Activated CD8-positive, alpha-beta T cell treated with anti-CD3 and anti-CD28 coated beads for 36 hours (primary cell): ENCODE data around the gene RPUSD4. TPM values are rescaled to one million over a fixed set of nuclear protein-coding genes. Genes with fewer than 3 reads are reported as not detected.
A peak's percentile ranks its signal among the peaks of the same experiment; 100 is the strongest.

Experiments used
- ATAC-seq: fragments of 200-7000 bp; cut with Tn5 transposase; one replicate; pipeline ENCODE4 v1.10.0; 2021; ENCODE audit warnings: mild to moderate bottlenecking, moderate library complexity
- CTCF ChIA-PET: fragments of 350-600 bp; sonication (Branson Sonifier 250); formaldehyde crosslinking; loops from one replicate; lab custom pipeline; 2021; ENCODE audit warnings: antibody characterized with exemption; lab: Charles Lee
- POLR2A ChIA-PET: fragments of 350-600 bp; sonication (Branson Sonifier 250); formaldehyde crosslinking; loops from one replicate; lab custom pipeline; 2021; ENCODE audit warnings: antibody characterized with exemption; lab: Charles Lee
- DNase-seq: peaks from one replicate; pipeline ENCODE4 v3.0.0-alpha.2; 2020
- H3K27ac Mint-ChIP-seq: one replicate; pipeline ENCODE4 v1.8.0; 2021; ENCODE audit warnings: mild to moderate bottlenecking, mixed read lengths
- H3K27me3 Mint-ChIP-seq: one replicate; pipeline ENCODE4 v1.8.0; 2021; ENCODE audit warnings: mixed read lengths
- H3K36me3 Mint-ChIP-seq: one replicate; pipeline ENCODE4 v1.8.0; 2021; ENCODE audit warnings: low read depth, mixed read lengths
- H3K4me1 Mint-ChIP-seq: one replicate; pipeline ENCODE4 v1.8.0; 2021; ENCODE audit warnings: low read depth, mixed read lengths
- H3K4me3 Mint-ChIP-seq: one replicate; pipeline ENCODE4 v1.8.0; 2021; ENCODE audit warnings: mild to moderate bottlenecking, moderate library complexity, mixed read lengths
- H3K9me3 Mint-ChIP-seq: one replicate; pipeline ENCODE4 v1.8.0; 2021; ENCODE audit warnings: mixed read lengths
- intact Hi-C: fragments of 100-400 bp; cut with micrococcal nuclease; formaldehyde crosslinking; loops from one replicate; pipeline ENCODE4 v1.10.0; 2022
- total RNA-seq, 2 experiments: library from RNA; stranded (reverse); gene quantifications; one replicate each; pipeline ENCODE4 v1.2.3, GENCODE V29; 2021
- TF ChIP-seq, protein P1 (sequence below): fragments of 200-600 bp; IDR thresholded peaks from one replicate; pipeline ENCODE4 v1.8.0; 2022; ENCODE audit warnings: antibody characterized with exemption, mild to moderate bottlenecking

Gene RPUSD4
- total RNA-seq, 2 experiments from 2014 or later: 38.3 to 43.4 TPM

GRCh38 chr11:126195119-126195518 is 16.3 kb downstream of the RPUSD4 start:
- H3K4me1 Mint-ChIP-seq: no peaks in the 10 kb centered on the region
- H3K36me3 Mint-ChIP-seq: peaks cover 48% of the 10 kb centered on the region
- H3K27me3 Mint-ChIP-seq: no peaks in the 10 kb centered on the region
- ChIA-PET POLR2A (no interaction called here), CTCF (interaction anchor here (0.7 to 1.1 kb wide), 4 partner anchors 253 to 278 kb away, joined by 3 to 4 read pairs (median 4); no protein-coding TSS in a partner anchor)
- H3K9me3 Mint-ChIP-seq: peaks cover 6% of the 10 kb centered on the region
- DNase-seq: no peak
- intact Hi-C loops: no loop called here
- H3K27ac Mint-ChIP-seq: no peak overlapping the region
- no peak overlapping the region for H3K4me3 Mint-ChIP-seq
- no peak for ATAC-seq
- TF ChIP-seq, protein P1, sequence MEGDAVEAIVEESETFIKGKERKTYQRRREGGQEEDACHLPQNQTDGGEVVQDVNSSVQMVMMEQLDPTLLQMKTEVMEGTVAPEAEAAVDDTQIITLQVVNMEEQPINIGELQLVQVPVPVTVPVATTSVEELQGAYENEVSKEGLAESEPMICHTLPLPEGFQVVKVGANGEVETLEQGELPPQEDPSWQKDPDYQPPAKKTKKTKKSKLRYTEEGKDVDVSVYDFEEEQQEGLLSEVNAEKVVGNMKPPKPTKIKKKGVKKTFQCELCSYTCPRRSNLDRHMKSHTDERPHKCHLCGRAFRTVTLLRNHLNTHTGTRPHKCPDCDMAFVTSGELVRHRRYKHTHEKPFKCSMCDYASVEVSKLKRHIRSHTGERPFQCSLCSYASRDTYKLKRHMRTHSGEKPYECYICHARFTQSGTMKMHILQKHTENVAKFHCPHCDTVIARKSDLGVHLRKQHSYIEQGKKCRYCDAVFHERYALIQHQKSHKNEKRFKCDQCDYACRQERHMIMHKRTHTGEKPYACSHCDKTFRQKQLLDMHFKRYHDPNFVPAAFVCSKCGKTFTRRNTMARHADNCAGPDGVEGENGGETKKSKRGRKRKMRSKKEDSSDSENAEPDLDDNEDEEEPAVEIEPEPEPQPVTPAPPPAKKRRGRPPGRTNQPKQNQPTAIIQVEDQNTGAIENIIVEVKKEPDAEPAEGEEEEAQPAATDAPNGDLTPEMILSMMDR: no peak

DNA sequence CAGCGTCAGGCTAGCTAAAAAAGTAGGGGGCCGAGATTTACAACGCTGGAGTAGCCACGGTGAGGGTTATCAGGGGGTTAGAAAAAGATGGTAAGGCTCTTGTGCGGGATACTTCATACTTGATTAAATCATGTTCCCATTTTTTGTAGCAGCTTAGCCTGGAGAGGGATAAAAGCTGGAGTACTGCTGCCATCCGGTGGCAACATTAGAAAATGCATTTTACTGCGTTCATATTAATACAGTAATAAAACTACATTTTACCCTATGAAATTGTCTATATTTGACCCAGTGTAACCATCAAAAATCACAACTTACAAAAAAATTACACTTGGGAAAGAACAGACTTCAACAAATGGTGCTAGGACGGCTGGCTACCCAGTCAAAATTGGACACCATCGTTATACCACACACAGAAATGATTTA is 17.3 kb downstream of the RPUSD4 start:
- H3K27me3 Mint-ChIP-seq: no peaks in the 10 kb centered on the region
- H3K9me3 Mint-ChIP-seq: peaks cover 6% of the 10 kb centered on the region
- DNase-seq: peak; percentile 53
- ChIA-PET POLR2A (no interaction called here), CTCF (interaction anchor here (0.6 to 2.6 kb wide), 23 partner anchors 9 to 292 kb away, joined by 3 to 36 read pairs (median 3); partner anchors contain the start of genes CDON, FAM118B and RPUSD4)
- ATAC-seq: peak; percentile 60
- H3K4me3 Mint-ChIP-seq: no peak overlapping the region
- peaks cover 40% of the 10 kb centered on the region for H3K36me3 Mint-ChIP-seq
- no peak overlapping the region for H3K27ac Mint-ChIP-seq
- TF ChIP-seq, protein P1: peak; percentile 77
- no peaks in the 10 kb centered on the region for H3K4me1 Mint-ChIP-seq
- intact Hi-C loops: loop anchor here (1.0 kb wide), 1 partner anchor 271 kb away; no protein-coding TSS in a partner anchor

DNA sequence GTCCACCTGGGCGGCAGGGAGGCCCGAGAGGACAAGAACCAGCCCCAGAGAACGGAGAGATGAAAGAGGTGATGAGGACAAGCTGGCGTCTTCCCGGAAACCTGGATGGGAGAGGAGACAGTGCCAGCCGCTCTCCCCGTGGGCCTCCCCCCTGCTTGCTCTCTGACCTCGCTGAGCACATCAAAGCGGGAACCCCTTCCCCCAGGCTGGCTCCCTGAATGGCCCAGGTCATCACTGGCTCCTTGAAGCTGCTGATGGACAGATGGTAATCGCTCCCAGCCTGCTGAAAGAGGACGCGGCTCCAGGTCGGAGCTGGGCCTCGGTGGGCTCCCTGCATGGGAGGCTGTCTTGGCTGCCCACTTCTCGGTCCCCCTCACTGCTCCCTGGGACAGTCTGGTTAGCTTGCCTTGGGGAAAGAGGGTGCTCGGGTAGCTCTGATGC is 18.4 kb downstream of the RPUSD4 start:
- H3K4me1 Mint-ChIP-seq: no peaks in the 10 kb centered on the region
- TF ChIP-seq, protein P1: no peak
- ChIA-PET CTCF (interaction anchor here (0.7 to 2.6 kb wide), 18 partner anchors 9 to 291 kb away, joined by 3 to 36 read pairs (median 4); partner anchors contain the start of genes CDON, FAM118B and RPUSD4), POLR2A (no interaction called here)
- peaks cover 32% of the 10 kb centered on the region for H3K36me3 Mint-ChIP-seq
- no peak overlapping the region for H3K27ac Mint-ChIP-seq
- no peak overlapping the region for H3K4me3 Mint-ChIP-seq
- DNase-seq (no peak), ATAC-seq (no peak)
- peaks cover 5% of the 10 kb centered on the region for H3K9me3 Mint-ChIP-seq
- intact Hi-C loops: no loop called here
- H3K27me3 Mint-ChIP-seq: no peaks in the 10 kb centered on the region

DNA sequence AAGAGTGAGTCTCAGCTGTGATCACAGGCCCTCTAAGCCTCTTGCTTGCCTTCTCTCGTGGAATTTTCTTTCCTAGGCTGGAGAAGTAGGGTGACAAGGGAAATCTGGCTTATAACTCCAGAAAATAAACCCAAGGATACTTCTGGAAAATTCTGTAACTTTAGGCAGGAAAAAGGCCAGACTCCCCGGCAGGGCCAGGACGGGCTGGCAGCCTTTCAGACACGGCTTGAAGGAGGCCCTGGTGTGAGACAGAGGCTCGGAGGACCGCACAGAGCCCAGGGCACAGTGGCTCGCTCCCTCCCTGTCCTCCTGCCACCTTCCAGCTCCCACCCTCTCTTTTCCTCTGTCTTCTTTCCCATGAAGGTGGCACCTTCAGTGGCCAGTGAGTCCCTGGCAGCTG is 19.1 kb downstream of the RPUSD4 start:
- Mint-ChIP-seq H3K4me3 (no peak overlapping the region), H3K4me1 (no peaks in the 10 kb centered on the region), H3K9me3 (peaks cover 1% of the 10 kb centered on the region), H3K27me3 (no peaks in the 10 kb centered on the region), H3K36me3 (peaks cover 25% of the 10 kb centered on the region), H3K27ac (no peak overlapping the region)
- TF ChIP-seq, protein P1: no peak
- POLR2A ChIA-PET: no interaction called here
- CTCF ChIA-PET: interaction anchor here (1.4 to 2.6 kb wide), 3 partner anchors 249 to 269 kb away, joined by 4 to 36 read pairs (median 30); no protein-coding TSS in a partner anchor
- DNase-seq: no peak
- intact Hi-C loops: no loop called here
- ATAC-seq: no peak

DNA sequence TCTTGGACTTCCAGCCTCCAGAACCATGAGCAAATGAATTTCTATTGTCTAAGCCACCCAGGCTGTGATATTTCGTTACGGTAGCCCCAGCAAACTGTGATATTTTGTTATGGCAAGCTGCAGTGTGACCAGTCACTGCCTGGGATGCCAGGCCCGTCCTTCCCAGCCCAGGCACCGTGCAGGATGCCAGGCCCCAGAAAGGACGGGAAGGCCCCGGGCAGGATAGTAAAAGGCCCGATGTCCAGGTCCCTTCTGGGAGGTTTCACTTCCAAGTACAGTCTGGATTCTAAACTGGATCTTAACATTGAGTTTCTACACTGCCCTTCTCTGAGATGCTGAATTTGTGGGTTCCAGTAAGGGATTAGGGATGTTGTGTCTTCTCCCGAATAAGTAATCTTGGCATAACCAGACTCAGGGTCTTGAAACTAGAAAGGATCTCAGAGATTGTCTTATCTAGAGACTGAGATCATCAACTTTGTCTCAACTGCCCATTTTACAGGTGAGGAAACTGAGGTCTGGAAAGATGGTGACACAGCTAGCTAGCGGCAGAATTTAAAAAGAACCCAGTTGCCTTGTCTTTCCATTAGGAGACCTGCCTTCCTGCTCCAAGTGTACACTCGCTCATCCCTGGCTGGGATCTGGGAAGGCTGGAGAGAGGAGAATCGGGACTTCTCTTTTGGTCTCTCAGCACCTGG is 19.9 kb downstream of the RPUSD4 start:
- intact Hi-C loops: no loop called here
- ChIA-PET CTCF (interaction anchor here (1.4 kb wide), 1 partner anchor 269 kb away, joined by 4 read pairs; no protein-coding TSS in a partner anchor), POLR2A (no interaction called here)
- ATAC-seq: no peak
- Mint-ChIP-seq H3K36me3 (peaks cover 20% of the 10 kb centered on the region), H3K9me3 (no peaks in the 10 kb centered on the region), H3K4me3 (no peak overlapping the region), H3K27me3 (no peaks in the 10 kb centered on the region), H3K4me1 (no peaks in the 10 kb centered on the region), H3K27ac (no peak overlapping the region)
- DNase-seq: no peak
- TF ChIP-seq, protein P1: no peak
